GM21825 (cell line): Measurements from ENCODE around the gene BAZ2B.
A peak's percentile ranks its signal among the peaks of the same experiment; 100 is the strongest.
"Not testable (repeated sequence)": the region's sequence is repeated elsewhere in the genome, so short reads cannot be mapped to it uniquely, and the experiment has no call there.

Experiments
- ATAC-seq: cut with Tn5 transposase; IDR thresholded peaks from one replicate; pipeline ENCODE4 v1.9.1; 2021; ENCODE audit warnings: mild to moderate bottlenecking, moderate library complexity; ENCODE audit not compliant: unreplicated experiment

BAZ2B gene

DNA sequence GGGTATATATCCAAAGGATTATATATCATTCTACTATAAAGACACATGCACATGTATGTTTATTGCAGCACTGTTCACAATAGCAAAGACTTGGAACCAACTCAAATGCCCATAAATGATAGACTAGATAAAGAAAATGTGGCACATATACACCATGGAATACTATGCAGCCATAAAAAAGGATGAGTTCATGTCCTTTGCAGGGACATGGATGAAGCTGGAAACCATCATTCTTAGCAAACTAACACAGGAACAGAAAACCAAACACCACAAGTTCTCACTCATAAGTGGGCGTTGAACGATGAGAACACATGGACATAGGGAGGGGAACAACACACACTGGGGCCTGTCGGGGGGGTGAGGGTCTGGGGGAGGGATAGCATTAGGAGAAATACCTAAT lies 254.7 kb downstream of the BAZ2B start:
- not testable (repeated sequence) for ATAC-seq

DNA sequence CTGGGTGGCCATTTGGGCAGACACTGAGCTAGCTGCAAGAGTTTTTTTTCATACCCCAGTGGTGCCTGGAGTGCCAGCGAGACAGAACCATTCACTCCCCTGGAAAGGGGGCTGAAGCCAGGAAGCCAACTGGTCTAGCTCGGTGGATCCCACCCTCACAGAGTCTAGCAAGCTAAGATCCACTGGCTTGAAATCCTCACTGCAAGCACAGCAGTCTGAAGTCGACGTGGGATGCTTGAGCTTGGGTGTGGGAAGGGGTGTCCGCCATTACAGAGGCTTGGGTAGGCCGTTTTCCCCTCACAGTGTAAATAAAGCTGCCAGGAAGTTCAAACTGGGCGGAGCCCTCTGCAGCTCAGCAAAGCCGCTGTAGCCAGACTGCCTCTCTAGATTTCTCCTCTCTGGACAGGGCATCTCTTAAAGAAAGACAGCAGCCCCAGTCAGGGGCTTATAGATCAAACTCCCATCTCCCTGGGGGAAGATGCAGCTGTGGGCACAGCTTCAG lies 260.2 kb downstream of the BAZ2B start:
- no peak for ATAC-seq

DNA sequence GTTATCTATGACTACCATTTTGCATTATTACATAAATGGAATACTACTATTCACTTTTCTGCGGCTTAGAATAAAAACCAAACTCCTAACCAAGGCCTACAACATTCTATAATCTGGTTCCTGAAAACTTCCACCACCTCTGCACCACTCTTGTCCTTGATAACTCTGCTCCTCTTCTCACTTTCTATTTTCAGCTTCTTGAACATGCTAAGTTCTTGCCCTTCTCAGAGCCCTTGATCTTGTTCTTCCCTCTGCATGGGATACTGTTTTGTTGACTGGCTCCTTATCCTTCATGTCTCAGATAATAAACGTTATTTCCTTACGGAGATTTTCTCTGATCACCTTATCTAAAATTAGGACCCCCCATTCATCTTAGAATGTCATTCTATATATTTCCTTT lies 264.4 kb downstream of the BAZ2B start:
- ATAC-seq, result no peak

DNA sequence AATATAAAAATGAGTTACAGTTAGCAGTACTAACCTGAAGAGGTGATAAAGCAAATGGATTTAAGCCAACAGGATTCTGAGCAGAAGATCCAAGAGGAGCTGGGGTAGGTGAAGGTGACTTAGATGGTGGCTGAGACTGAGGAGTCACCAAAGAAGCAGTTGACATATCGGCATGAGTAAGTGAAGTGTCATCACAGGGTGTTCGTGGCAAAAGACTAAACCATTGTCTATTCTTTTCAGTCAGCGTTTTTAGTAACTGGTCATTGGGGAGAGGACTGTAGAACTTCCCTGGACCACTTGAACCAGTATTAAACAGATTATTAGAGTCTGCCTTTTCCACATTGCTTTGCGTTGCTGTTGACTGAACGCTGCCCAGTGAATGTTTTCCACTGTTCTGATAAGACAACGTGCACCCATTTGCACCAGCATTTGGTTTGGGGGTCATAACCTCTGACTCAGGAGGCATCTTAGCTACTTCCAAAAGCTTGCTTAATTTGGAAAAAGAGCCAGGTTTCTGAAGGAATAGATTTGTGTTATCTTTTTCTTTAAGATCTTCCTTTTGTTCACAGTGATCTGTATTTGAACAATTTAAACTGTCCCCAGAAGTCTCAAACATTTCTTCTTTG lies 266.6 kb downstream of the BAZ2B start:
- ATAC-seq, result no peak

DNA sequence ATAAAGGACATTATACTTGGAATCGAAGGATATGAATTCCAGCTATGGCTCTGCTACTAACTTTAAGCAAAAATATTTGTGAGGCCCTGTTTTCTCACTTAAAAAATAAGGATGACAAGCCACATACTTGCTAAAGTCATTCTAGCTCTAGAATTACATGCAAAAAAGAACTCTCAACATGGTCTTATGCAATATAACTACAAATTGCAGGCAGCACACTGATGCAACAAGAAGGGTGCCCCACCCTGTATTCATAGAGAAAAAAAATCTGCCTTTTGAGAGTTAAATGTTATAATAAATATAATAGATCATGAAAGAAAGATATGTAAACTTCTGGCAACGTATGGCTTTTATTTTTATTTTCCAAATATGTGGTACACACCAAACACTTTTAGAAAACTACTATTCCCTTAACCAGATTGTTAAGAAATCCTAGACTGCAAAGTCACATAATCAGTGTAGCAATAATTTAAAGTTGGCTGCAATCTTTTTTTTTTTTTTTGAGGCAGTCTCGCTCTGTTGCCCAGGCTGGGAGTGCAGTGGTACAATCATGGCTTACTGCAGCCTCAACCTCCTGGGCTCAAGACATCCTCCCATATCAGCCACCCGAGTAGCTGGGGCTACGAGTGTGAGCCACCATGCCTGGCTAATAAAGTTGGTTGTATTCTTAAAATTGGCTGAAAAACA lies 289.6 kb downstream of the BAZ2B start:
- no peak for ATAC-seq

DNA sequence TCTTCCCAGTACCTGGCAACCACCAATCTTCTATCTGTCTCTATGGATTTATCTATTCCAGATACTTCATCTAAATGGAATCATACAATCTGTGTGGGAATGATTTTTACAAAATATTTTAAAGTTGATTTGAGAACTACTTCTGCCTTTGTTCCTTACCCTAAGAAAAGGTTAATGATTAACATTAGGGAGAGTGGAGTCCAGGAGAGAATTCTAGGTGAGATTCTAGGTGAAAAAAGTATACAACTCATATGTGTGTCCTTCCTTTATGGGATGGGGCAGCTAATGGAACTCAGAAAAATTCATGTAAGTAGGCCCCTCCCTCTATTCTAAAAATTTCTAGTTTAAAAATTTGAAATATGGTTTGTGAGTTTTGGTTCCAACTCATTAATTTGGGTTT lies 293.9 kb downstream of the BAZ2B start:
- no peak for ATAC-seq

DNA sequence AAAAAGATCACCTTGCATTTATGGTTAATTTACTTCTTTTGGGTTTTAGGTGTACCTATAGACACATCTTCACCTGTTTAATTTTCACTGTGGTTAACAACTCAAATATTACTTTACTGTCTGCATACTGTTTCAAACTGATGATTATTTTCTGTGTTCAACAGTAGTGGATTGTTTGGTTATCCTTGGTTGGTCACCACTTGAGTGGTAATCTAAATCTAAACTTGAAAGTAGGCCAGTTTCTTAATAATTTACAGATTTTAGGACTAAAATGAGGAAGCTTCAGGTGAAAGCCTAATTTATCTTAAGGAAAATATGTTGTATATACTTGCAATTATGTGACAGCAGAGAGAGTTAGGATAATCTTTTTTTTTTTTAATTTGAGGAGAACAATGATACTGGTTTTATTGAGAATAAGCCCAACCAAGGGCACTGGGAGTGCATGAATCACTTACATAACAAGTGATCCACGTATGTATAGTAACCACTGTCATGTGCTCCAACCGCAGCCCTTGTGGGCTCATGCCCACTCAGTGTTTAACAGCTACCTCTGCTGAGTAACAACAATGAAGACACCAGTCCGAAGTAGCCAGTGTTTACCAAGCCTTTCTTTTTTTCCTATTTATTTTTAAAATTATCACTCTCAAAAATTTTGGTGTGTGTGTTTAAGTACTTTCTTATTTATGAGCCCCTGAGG lies 298.8 kb downstream of the BAZ2B start:
- ATAC-seq, result no peak

DNA sequence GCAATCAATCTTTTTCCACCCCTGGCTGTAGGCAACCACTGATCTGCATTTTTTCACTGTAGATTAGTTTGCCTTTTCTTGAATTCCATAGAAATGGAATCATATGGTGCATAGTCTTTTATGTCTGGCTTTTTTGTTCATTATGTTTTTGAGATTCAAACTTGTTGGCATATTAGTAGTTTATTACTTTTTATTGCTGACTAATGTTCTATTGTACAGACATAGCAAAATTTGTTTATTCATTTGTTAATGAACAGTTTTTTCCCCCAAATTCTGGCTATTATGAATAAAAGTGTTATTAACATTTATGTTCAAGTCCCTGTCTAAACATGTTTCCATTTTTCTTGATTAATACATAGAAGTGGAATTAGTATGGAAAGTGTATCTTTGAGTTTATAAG lies 308.4 kb downstream of the BAZ2B start:
- no peak for ATAC-seq

DNA sequence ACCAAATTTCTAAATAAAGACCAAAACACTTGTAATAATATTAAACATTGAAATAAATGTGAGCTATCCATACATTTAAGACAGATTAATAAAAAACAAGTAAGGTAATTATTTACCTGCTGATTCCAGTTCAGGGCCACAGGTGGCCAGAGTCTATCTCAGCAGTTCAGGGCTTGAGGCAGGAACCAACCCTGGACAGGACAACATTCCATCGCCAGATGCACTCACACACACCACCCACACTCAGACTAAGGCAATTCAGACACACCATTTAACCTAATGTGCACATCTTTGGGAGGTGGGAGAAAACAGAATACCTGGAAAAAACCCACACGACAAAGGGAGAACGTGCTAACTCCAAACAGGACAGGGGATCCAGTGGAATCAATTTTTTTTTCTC lies 315.8 kb downstream of the BAZ2B start:
- ATAC-seq, result no peak

DNA sequence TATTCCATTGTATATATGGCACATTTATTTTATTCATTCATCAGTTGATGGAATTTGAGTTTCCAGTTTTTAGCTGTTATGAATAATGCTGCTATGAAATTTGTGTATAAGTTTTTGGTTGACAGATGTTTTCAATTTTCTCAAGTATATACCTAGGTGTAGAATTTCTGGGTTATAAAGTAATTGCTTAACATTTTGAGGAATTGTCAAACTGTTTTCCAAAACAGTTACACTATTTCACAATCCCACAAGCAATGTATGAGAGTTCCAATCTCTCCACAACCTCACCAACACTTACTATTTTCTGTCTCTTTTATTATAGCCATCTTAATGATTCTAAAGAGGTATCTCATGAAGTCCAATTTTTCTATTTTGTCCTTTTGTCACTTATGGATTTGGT lies 317.4 kb downstream of the BAZ2B start:
- ATAC-seq, result no peak

DNA sequence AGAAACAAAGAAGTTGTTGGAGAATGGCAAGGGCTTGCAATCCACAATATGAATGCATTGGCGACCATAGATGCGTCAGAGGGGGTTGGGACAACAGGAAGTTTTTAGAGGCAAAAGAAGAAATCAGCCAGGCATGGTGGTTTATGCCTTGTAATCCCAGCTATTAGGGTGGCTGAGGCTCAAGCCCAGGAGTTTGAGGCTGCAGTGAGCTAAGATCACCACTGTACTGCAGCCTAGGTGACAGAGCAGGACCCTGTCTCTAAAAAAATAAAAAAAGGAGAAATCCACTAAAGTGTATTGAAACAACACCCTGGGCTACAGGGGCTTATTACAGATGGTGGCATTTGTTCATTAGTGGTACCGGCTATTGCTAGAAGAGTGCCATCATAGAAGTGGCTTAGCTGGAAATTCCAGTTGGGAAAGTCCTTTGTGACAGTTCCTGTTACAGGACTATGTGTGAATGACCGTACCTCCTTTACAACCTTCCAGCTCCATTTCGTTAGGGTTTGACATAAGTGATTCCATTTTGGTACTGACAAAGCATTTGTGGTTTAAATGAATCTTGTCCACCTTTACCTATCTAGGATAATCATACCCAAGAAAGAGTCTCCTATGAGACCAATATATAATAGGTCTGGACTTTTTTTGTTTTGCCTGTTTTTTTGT lies 319.2 kb downstream of the BAZ2B start:
- no peak for ATAC-seq

DNA sequence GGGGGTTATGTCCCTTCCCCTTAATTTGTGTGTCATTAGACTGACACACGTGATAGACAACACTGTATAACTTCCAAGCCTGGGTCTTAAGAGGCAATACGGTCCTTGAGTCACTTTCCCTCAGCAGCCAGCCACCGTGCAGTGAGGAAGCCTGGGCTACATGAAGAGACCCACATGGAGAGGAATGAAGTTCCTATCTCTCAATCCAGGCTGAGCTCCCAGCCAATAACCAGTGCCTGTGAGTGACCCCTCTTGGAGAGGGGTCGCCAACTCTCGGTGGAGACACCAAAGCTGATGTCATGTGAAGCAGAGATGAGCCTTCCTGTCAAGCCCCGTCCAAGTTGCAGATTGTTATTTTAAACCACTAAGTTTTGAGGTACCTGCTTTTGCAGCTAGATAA lies 324.2 kb downstream of the BAZ2B start:
- no peak for ATAC-seq

DNA sequence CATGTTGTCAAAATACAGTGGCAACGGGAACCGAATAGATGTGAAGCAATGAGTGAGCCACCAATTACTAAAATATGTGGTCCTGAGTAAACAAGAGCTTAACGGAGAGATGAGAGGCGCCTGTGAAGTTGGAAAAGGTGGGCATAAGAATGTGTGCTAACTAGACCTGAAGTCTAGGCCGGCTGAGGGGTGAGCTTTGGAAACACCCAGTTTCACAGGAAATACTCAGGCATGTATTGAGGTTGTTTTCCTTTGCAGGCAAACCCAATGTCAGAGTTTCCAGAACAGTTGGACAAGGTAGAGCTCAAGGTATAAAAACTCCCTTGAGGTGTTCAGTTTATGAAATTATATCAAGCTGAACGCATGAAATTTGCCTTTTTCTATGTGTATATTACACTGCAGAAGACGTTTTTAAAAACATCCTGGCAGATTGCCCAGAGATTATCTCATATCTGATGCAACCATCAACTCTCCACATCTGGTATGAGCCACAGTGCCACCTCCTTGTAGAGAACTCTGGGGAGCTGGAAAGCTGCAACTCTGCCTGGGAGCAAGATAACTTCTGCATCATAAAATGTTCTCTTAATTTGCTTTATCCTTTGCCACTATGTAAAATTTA lies 325.9 kb downstream of the BAZ2B start:
- no peak for ATAC-seq

DNA sequence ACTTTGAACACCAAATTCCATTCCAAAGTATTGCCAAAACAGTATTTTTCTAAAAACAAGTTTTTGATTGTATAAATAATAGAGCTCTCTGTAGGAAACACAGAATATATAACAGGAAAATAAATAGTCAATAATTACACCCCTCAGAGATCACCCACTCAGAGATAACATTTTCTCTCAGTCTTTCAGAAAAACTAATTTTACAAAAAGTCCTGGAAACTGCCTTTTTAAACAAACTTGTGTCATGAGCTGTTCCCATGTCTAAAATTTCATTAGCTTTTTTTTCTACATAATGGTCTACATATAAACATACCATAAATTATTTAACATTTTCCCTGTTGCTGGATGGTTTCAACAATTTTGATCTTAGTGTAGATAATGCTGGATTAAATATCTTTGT lies 328.6 kb downstream of the BAZ2B start:
- no peak for ATAC-seq

DNA sequence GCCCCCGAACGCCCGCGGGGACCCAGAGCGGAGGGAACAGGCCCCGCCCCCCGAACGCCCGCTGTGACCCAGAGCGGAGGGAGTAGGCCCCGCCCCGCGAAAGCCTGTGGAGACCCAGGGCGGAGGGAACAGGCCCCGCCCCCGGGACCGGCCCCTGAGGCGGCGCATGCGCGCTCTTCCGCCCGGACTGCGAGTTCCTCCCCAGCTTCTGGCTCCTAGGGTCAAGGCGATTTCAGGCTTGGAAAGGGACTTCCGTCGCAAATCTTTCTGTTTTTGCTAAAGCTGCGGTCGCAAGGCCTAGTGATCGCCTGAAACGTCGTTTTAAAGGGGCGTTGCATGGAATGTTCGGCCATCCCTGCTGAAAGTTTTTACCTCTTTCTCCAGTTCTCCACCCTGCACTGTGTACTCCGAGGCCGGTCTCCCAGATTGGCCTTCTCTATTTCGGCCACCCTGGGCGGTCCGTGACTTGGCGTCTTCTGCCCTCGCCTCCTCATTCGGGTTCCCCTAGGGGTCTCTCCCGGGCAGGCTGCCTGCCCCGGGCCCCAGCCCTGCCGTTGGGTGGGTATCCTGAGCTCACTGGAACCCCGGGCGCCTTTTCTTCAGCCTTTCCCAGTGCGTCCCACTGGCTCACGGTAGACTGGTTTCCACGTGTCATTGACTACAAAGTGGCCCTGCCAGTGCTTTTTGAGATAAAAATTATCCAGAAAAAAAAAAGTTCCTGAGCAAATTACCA lies 329.5 kb downstream of the BAZ2B start:
- ATAC-seq, result peak; percentile 89

DNA sequence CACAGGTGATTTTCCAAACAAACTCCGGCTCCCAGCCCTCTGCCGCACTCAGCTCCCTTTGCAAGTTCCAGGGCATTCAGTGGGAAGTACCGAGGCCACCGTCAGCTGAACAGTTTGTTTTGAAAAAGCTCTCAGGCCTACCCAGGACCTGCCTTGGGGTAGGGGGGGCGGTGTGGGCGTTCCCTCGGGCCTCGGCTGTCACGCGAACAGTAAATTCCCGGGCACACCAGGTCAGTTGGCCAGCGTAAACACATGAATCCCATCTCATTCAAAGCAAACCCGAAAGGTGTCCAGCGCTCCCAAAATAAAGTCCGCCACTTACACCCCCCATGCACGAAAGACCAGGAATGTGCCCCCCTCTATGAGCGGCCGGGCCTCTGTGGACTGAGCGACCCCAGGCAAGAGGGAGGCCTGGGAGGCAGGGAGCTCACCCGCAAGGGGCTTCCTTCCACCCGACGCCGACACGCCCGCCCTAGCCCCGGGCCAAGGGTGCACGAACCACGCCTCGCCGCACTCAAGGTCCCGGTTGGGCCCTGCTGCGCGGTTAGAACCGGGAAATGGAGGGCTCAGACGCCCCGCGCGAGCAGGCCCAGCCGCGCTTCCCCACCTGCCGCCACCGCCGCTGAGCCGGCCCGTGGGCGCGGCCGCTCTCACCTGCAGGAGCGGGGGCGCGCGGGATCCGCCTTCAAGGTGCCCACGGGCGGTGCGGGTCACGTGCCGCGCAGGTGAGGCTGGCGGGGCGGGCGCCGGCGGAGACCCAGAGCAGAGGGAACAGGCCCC lies 330.2 kb downstream of the BAZ2B start, which contains the start of gene WDSUB1:
TSS of gene WDSUB1 (minus strand) at position 775 of the 780 bp plus-strand sequence. CDS start 3,634 bp downstream, outside the sequence.
- peak; percentile 14 for ATAC-seq

DNA sequence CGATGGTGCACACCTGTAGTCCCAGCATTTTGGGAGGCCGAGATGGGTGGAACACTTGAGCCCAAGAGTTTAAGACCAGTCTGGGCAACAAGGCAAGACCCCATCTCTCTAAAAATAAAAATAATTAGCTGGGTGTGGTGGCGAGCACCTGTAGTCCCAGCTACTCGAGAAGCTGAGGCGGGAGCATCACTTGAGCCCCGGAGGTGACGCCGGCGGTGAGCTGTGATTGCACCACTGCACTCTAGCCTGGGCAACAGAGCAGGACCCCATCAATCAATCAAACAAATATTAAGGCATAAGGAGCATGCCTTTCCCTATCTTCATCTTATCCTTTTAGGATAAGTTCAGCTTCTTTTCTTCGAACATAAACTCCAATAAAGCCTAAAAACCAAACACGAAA lies 330.9 kb downstream of the BAZ2B start:
- no peak for ATAC-seq

DNA sequence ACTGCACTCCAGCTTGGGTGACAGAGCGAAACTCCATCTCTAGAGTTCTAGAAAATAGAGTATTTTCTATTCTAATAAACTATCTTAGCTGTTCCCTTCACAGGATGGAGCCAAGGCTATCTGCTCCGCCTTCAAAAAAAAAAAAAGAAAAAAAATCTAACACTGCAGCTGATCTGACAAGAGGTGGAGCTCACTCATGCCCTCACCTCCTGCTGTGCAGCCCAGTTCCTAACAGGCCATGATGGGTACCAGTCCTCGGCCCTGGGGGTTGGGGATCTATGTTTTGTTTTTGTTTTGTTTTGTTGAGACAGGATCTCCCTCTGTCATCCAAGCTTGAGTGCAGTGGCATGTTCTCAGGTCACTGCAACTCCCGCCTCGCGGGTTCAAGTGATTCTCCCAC lies 332.8 kb downstream of the BAZ2B start:
- ATAC-seq, result no peak

DNA sequence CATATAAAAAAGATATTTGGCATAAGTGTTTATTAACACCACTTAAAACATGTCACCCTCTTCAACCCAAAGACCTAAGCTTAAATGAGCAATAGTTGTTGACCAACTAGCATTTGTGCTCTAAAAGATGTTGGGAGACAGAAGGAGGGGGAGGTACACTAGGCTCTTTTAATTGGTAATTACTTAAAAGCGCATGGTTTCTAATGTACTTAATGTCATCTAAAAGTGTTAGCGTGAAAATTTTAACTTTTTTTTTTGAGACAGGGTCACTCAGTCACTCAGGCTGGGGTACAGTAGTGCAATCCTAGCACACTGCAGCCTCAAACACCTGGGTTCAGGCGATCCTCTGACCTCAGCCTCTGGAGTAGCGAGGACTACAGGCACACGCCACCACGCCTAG lies 335.3 kb downstream of the BAZ2B start:
- no peak for ATAC-seq

DNA sequence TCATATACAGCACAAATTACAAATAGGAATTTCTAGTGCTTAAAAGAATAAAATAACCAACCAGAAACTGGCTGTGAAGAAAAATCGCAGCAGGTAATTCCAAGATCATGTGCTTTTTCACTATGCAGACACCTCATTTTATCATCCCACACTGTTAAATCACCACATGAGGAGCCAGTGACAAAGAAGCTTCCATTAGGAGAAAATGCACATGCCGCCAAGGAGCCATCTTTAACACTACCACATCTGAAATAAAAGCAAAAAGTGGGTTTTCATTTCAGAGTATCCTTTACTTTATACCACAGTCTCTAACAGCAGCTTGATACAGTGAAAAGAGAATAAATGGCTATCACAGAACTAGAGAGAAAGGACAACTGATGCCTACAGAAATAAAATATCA lies 336.6 kb downstream of the BAZ2B start:
- no peak for ATAC-seq
